IMR-90 (cell line): ENCODE results near the gene CMIP. TPM values are rescaled to one million over a fixed set of nuclear protein-coding genes. Genes with fewer than 3 reads are reported as not detected.

Experiments
- ATAC-seq: fragments of 200-7000 bp; cut with Tn5 transposase; 2 replicates; pipeline ENCODE4 v1.9.1; 2020; ENCODE audit warnings: low read depth, mild to moderate bottlenecking, moderate library complexity
- BruUV-seq: library from RNA; stranded (reverse); fragments of 400-500 nt; replicated peaks from 2 replicates; lab custom pipeline; 2021; lab: Mats Ljungman, UMichigan
- CTCF ChIA-PET: fragments of 300-600 bp; formaldehyde crosslinking; extraction: SDS; loops from one replicate; lab custom pipeline; 2021; ENCODE audit warnings: antibody characterized with exemption; lab: Yijun Ruan, JAX
- POLR2A ChIA-PET: fragments of 300-600 bp; sonication (Branson Sonifier 250); formaldehyde crosslinking; loops from one replicate; lab custom pipeline; 2022; ENCODE audit warnings: antibody characterized with exemption; ENCODE audit not compliant: unreplicated experiment; lab: Charles Lee
- DNase-seq: peaks from one replicate; pipeline ENCODE4 v3.0.0; 2013
- H2AFZ ChIP-seq: replicated peaks from 2 replicates; pipeline ENCODE3; 2013; ENCODE audit warnings: low read length, mild to moderate bottlenecking; ENCODE audit not compliant: poor library complexity
- H2AK5ac ChIP-seq: 2 replicates; pipeline ENCODE4 v1.6.1; 2013; ENCODE audit warnings: low read depth, low read length, inconsistent platforms
- H2AK9ac ChIP-seq: replicated peaks from 2 replicates; pipeline ENCODE3; 2013; ENCODE audit warnings: mild to moderate bottlenecking, low read depth, low read length, moderate library complexity; ENCODE audit not compliant: poor library complexity
- H2BK120ac ChIP-seq: 2 replicates; pipeline ENCODE4 v1.6.1; 2013; ENCODE audit warnings: low read depth, low read length, inconsistent platforms
- H2BK15ac ChIP-seq: 3 replicates; pipeline ENCODE4 v1.6.1; 2013; ENCODE audit warnings: low read depth, low read length, inconsistent platforms
- H2BK20ac ChIP-seq: 2 replicates; pipeline ENCODE4 v1.6.1; 2013; ENCODE audit warnings: low read depth, mild to moderate bottlenecking, inconsistent platforms, low read length, moderate library complexity
- H2BK5ac ChIP-seq: 2 replicates; pipeline ENCODE4 v1.6.1; 2013; ENCODE audit warnings: mild to moderate bottlenecking, low read depth, low read length, inconsistent platforms; ENCODE audit not compliant: poor library complexity, severe bottlenecking
- H3K14ac ChIP-seq: replicated peaks from 2 replicates; pipeline ENCODE4 v1.6.1; 2013; ENCODE audit warnings: low read depth, low read length, inconsistent platforms
- H3K18ac ChIP-seq: 2 replicates; pipeline ENCODE4 v1.6.1; 2013; ENCODE audit warnings: low read depth, low read length, control low read depth
- H3K23ac ChIP-seq: 2 replicates; pipeline ENCODE4 v1.6.1; 2013; ENCODE audit warnings: low read depth, low read length, inconsistent platforms
- H3K27ac ChIP-seq: 2 replicates; pipeline ENCODE4 v1.5.1; 2013; ENCODE audit warnings: mild to moderate bottlenecking, control low read depth, low read length; ENCODE audit not compliant: insufficient read depth
- H3K27me3 ChIP-seq: 2 replicates; pipeline ENCODE4 v1.6.1; 2013; ENCODE audit warnings: low read length; ENCODE audit not compliant: control insufficient read depth, insufficient read depth
- H3K36me3 ChIP-seq: 2 replicates; pipeline ENCODE4 v1.6.1; 2013; ENCODE audit warnings: low read length, mixed read lengths; ENCODE audit not compliant: control insufficient read depth, insufficient read depth
- H3K4ac ChIP-seq: 2 replicates; pipeline ENCODE4 v1.6.1; 2013; ENCODE audit warnings: low read depth, low read length, inconsistent platforms
- H3K4me1 ChIP-seq: 2 replicates; pipeline ENCODE4 v1.6.1; 2013; ENCODE audit warnings: low read length, mixed read lengths; ENCODE audit not compliant: control insufficient read depth, insufficient read depth
- H3K4me2 ChIP-seq: 2 replicates; pipeline ENCODE4 v1.6.1; 2013; ENCODE audit warnings: low read depth, mild to moderate bottlenecking, control low read depth, low read length, moderate library complexity
- H3K4me3 ChIP-seq: 2 replicates; pipeline ENCODE4 v1.5.1; 2013; ENCODE audit warnings: low read depth, mild to moderate bottlenecking, control low read depth, low read length, moderate library complexity; ENCODE audit not compliant: insufficient read depth
- H3K56ac ChIP-seq: 2 replicates; pipeline ENCODE4 v1.6.1; 2013; ENCODE audit warnings: low read length, inconsistent platforms; ENCODE audit not compliant: insufficient read depth; ENCODE audit errors: extremely low read depth
- H3K79me1 ChIP-seq, 2 experiments: 2 replicates each; pipeline ENCODE4 v1.6.1; 2013; ENCODE audit warnings: low read length in 2 of 2, inconsistent platforms in 1 of 2, low read depth in 1 of 2
- H3K9ac ChIP-seq: 2 replicates; pipeline ENCODE4 v1.6.1; 2013; ENCODE audit warnings: low read depth, low read length, control low read depth
- H3K9me1 ChIP-seq: 2 replicates; pipeline ENCODE4 v1.6.1; 2013; ENCODE audit warnings: low read length, inconsistent platforms; ENCODE audit not compliant: insufficient read depth
- H3K9me3 ChIP-seq: 2 replicates; pipeline ENCODE4 v1.6.1; 2013; ENCODE audit warnings: low read length; ENCODE audit not compliant: control insufficient read depth, insufficient read depth
- H4K20me1 ChIP-seq: 2 replicates; pipeline ENCODE4 v1.6.1; 2013; ENCODE audit warnings: low read length, inconsistent platforms; ENCODE audit not compliant: insufficient read depth
- H4K5ac ChIP-seq: 2 replicates; pipeline ENCODE4 v1.6.1; 2013; ENCODE audit warnings: mild to moderate bottlenecking, low read depth, low read length, control low read depth
- H4K8ac ChIP-seq, 2 experiments: 2 replicates each; pipeline ENCODE4 v1.6.1; 2013; ENCODE audit warnings: low read depth in 2 of 2, low read length in 2 of 2, control low read depth in 1 of 2, inconsistent platforms in 1 of 2
- H4K91ac ChIP-seq: 2 replicates; pipeline ENCODE4 v1.6.1; 2013; ENCODE audit warnings: low read depth, low read length, inconsistent platforms; ENCODE audit not compliant: insufficient read depth
- CEBPB ChIP-seq: IDR thresholded peaks from 2 replicates; pipeline ENCODE4 v1.6.1; 2012; ENCODE audit warnings: low read depth, low read length, improper control_type of control experiment
- MAFK ChIP-seq: IDR thresholded peaks from 2 replicates; pipeline ENCODE4 v1.6.1; 2012; ENCODE audit warnings: low read depth, low read length, improper control_type of control experiment
- MXI1 ChIP-seq: IDR thresholded peaks from 2 replicates; pipeline ENCODE4 v1.6.1; 2012; ENCODE audit warnings: low read depth, mild to moderate bottlenecking, low read length, moderate library complexity, borderline replicate concordance
- NFE2L2 ChIP-seq: fragments of 150-350 bp; IDR thresholded peaks from 2 replicates; pipeline ENCODE4 v1.6.1; 2016; ENCODE audit warnings: low read depth, mild to moderate bottlenecking, low read length
- POLR2A ChIP-seq: IDR thresholded peaks from 2 replicates; pipeline ENCODE4 v1.6.1; 2012; ENCODE audit warnings: mild to moderate bottlenecking, low read depth, low read length
- WGBS, 2 experiments: methylation state at CpG; one replicate each; pipeline versions ENCODE4 v1.1.5 to v1.1.7; 2013; ENCODE audit warnings: missing lambda C conversion rate in 2 of 2; ENCODE audit not compliant: insufficient read length in 1 of 2; ENCODE audit errors: extremely low coverage in 2 of 2; 5-methylcytosine and 5-hydroxymethylcytosine counted together
- dilution Hi-C: fragments of 300-500 bp; cut with HindIII; formaldehyde crosslinking; loops from one replicate; pipeline ENCODE4 v1.14.3; 2018; ENCODE audit warnings: low sequenced_read_pairs; ENCODE audit not compliant: unreplicated experiment
- in situ Hi-C: fragments of 300-500 bp; cut with MboI; formaldehyde crosslinking; loops from 3 replicates; pipeline ENCODE4 v1.14.3; 2019; ENCODE audit warnings: low sequenced_read_pairs, inconsistent platforms, mixed read lengths
- intact Hi-C: fragments of 100-400 bp; cut with micrococcal nuclease; formaldehyde crosslinking; loops from 2 replicates; pipeline ENCODE4 v1.10.0; 2022
- polyA plus RNA-seq, 3 experiments: library from polyadenylated mRNA; depleted of rRNA; stranded (reverse); fragments of >200 nt; gene quantifications; 2 replicates each; pipeline ENCODE4 v1.2.3, GENCODE V29; 2012; ENCODE audit warnings: low replicate concordance in 1 of 3
- total RNA-seq: library from RNA; depleted of rRNA; stranded (reverse); fragments of >200 nt; gene quantifications from 2 replicates; pipeline ENCODE4 v1.2.3, GENCODE V29; 2012

CMIP gene
- total and polyA plus RNA-seq, 2 of the 4 experiments (the other 2 are of a cell fraction) = 3.2 to 11.6 TPM

DNA sequence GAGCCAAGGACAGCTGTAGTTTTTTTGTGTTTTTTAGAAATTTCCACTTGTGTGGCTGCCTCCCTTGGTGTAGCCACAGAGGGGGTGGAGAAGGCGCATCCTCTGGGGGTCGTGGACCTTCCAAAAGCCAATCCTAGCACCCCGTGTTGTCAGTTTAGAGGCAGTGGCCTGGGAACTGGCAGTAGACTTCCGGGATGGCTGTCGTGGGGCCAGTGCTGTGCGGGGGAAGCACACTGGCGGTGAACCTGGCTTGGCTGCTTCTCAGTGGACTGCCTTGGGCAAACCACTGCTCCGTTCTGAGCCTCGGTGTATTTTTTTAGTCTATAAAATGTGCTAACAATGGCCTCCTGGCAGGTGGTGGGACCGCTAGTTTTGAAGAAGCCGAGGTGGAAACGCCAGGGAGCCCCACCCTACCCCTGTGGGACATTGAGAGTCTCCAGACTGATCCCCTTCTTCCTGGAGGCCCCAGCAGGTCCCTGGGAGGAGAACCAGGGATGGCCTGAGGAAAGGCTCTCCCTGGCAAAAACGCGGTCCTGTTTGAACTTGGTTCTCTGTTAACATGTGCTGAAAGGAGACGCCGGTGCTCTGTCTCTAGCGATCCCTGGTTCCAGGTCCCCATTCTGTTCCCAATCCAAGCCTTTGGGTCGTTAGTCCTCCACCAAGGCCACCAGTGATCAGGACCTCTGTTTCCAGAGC lies 125.7 kb downstream of the CMIP start:
- no peak overlapping the region for H2BK15ac ChIP-seq
- H3K4me1 ChIP-seq = peaks cover 7% of the 10 kb centered on the region
- no peak overlapping the region for H3K27ac ChIP-seq
- BruUV-seq = no TSS peak
- H2AK9ac ChIP-seq = no peak overlapping the region
- no peak overlapping the region for H4K8ac ChIP-seq
- no peak overlapping the region for H3K9ac ChIP-seq
- H3K36me3 ChIP-seq = no peaks in the 10 kb centered on the region
- no peak overlapping the region for H2AK5ac ChIP-seq
- no peak overlapping the region for H2BK120ac ChIP-seq
- H3K18ac ChIP-seq = no peak overlapping the region
- TF ChIP-seq CEBPB = no peak
- TF ChIP-seq NFE2L2 = no peak
- no peak for TF ChIP-seq POLR2A
- TF ChIP-seq MXI1 = no peak
- no peak for TF ChIP-seq MAFK
- 87% methylated on average over 3 of the region's 18 CpGs; no CpG with 5 or more reads in 1 of the 2 experiments for WGBS, 2 experiments
- H3K14ac ChIP-seq = no peak overlapping the region
- no peaks in the 10 kb centered on the region for H3K27me3 ChIP-seq
- H3K4me3 ChIP-seq = no peak overlapping the region
- intact Hi-C loops = no loop called here
- dilution Hi-C loops = no loop called here
- in situ Hi-C loops = no loop called here
- no peak overlapping the region for H4K91ac ChIP-seq
- H2BK5ac ChIP-seq = no peak overlapping the region
- peaks cover 30 to 69% of the 10 kb centered on the region in 2 experiments for H3K79me1 ChIP-seq
- H4K20me1 ChIP-seq = peaks cover 66% of the 10 kb centered on the region
- ATAC-seq (no peak), DNase-seq (no peak)
- ChIA-PET CTCF (no interaction called here), POLR2A (no interaction called here)
- H2BK20ac ChIP-seq = no peak overlapping the region
- no peaks in the 10 kb centered on the region for H3K9me3 ChIP-seq
- H3K4ac ChIP-seq = no peak overlapping the region
- peaks cover 28% of the 10 kb centered on the region for H3K9me1 ChIP-seq
- H4K5ac ChIP-seq = no peak overlapping the region
- H2AFZ ChIP-seq = no peak overlapping the region
- H3K56ac ChIP-seq = no peak overlapping the region
- H3K4me2 ChIP-seq = no peak overlapping the region
- H3K23ac ChIP-seq = no peak overlapping the region
